ENCODE measurements around the gene HS3ST4.

- TF ChIP-seq ZNF274 (IDR thresholded peaks at IDR 0.05; ENCODE audit: low read depth, low read length), result no peak
- no peak for TF ChIP-seq YY1 (IDR thresholded peaks at IDR 0.05; ENCODE audit: insufficient read depth, insufficient read length)
Observed at GRCh38 chr16:26177438-26177837, 485.7 kb downstream of the HS3ST4 start.

Data from NT2/D1 (cell line).